ENCODE data around the gene DPY19L1. TPM values are rescaled to one million over a fixed set of nuclear protein-coding genes. Genes with fewer than 3 reads are reported as not detected.
A peak's percentile ranks its signal among the peaks of the same experiment; 100 is the strongest.
"Not testable (repeated sequence)": the region's sequence is repeated elsewhere in the genome, so short reads cannot be mapped to it uniquely, and the experiment has no call there.

DPY19L1 gene
- total and polyA plus RNA-seq, 7 donors: 2.3 to 8.6 (median 3.6) TPM

DNA sequence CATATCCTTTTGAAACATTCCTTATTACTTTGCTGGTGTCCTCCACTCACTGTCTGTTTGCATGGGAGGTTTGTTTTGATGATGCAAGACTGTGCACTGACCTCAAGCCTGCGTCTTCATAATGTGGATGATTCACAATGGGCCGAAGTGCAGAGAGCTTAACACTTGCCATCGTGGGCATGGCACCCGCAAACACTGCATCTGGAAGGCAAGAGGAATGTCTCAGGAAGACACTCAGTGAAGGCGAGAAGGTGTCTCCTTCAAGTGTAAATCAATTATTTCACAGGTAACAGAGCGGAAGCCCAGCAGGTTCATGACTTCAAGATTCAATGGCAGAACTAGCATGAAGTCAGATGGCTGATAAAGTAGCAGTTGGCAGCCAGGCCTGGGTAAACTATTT is 98.1 kb downstream of the DPY19L1 start:
- WGBS, 3 donors: 87 to 91% (median 90%) methylated on average over 6 of the region's 6 CpGs
- intact Hi-C loops (cut with DNase I): no loop called here

DNA sequence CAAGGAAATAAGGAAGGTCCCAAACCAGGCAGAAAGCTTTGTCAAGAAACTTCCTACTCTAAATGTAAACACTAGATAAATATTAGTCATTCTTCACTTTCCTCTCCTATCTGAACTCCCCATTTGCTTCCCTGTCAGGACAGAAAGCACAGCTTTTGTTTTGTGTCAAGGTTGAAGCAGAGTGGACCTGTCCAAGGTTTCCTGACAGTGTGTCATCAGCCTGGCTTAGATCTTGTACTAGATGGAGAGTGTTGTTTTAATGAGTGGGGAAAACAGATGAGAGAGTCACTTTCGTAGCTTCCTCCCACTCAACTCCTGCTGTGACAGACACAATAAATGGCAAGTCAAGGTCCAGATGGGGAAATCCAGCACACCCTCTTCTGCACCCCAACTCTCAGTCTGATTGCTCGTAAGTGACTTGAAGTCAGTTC is 101.5 kb downstream of the DPY19L1 start:
- 79 to 97% (median 97%) methylated on average over 1 to 2 of the region's 2 CpGs for WGBS, 3 donors
- H3K9me3 ChIP-seq; H3K4me3 ChIP-seq; ATAC-seq; H3K27me3 ChIP-seq (ENCODE audit: insufficient read depth in 3 of 3, low read length in 2 of 3); H3K27ac ChIP-seq; intact Hi-C loops (cut with DNase I); H3K4me1 ChIP-seq; DNase-seq: not testable (repeated sequence)
- peaks cover 0 to 11% of the 10 kb centered on the region in 2 donors for H3K36me3 ChIP-seq (ENCODE audit: insufficient read depth in 1 of 2, low read depth in 1 of 2)

More for the DNA sequence above, 98.1 kb downstream of the DPY19L1 start:
- no peak overlapping the region for H3K4me3 ChIP-seq
- ATAC-seq (no peak), DNase-seq (no peak)
- TF ChIP-seq, protein P1, sequence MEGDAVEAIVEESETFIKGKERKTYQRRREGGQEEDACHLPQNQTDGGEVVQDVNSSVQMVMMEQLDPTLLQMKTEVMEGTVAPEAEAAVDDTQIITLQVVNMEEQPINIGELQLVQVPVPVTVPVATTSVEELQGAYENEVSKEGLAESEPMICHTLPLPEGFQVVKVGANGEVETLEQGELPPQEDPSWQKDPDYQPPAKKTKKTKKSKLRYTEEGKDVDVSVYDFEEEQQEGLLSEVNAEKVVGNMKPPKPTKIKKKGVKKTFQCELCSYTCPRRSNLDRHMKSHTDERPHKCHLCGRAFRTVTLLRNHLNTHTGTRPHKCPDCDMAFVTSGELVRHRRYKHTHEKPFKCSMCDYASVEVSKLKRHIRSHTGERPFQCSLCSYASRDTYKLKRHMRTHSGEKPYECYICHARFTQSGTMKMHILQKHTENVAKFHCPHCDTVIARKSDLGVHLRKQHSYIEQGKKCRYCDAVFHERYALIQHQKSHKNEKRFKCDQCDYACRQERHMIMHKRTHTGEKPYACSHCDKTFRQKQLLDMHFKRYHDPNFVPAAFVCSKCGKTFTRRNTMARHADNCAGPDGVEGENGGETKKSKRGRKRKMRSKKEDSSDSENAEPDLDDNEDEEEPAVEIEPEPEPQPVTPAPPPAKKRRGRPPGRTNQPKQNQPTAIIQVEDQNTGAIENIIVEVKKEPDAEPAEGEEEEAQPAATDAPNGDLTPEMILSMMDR (IDR thresholded peaks at IDR 0.05): no peak
- H3K27me3 ChIP-seq (ENCODE audit: insufficient read depth in 3 of 3, low read length in 2 of 3): no peaks in the 10 kb centered on the region
- no peaks in the 10 kb centered on the region for H3K4me1 ChIP-seq
- no peak overlapping the region for H3K27ac ChIP-seq
- no peaks in the 10 kb centered on the region for H3K9me3 ChIP-seq
- peaks cover 0 to 11% of the 10 kb centered on the region in 2 donors for H3K36me3 ChIP-seq (ENCODE audit: insufficient read depth in 1 of 2, low read depth in 1 of 2)

DNA sequence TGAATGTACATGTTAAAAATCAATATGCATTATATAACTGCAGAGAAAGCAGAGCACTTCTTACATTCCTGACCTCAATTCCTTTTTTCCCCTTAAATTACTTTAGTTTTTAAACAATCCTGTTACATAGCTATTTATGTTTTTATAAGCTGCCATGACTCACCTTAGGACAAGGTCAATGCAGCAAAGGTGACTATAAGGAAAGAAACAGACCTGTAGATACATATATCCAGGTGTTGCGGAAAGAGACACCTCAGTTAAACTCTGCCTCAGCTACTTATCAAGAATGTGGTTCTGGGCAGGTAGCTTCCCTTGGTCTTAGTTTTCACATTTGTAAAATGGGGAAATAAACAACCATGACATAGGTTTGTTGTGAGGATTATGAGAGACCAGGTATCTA is 105.5 kb downstream of the DPY19L1 start:
- no peaks in the 10 kb centered on the region for H3K4me1 ChIP-seq
- TF ChIP-seq, protein P1 (IDR thresholded peaks at IDR 0.05): no peak
- H3K4me3 ChIP-seq: no peak overlapping the region
- intact Hi-C loops (cut with DNase I): no loop called here
- no peaks in the 10 kb centered on the region for H3K9me3 ChIP-seq
- H3K27ac ChIP-seq: no peak overlapping the region
- no peak for ATAC-seq
- WGBS, 3 donors: 97% methylated on average over 1 of the region's 1 CpG
- no peaks in the 10 kb centered on the region for H3K36me3 ChIP-seq (ENCODE audit: insufficient read depth in 1 of 2, low read depth in 1 of 2)
- no peaks in the 10 kb centered on the region for H3K27me3 ChIP-seq (ENCODE audit: insufficient read depth in 3 of 3, low read length in 2 of 3)
- DNase-seq: no peak

DNA sequence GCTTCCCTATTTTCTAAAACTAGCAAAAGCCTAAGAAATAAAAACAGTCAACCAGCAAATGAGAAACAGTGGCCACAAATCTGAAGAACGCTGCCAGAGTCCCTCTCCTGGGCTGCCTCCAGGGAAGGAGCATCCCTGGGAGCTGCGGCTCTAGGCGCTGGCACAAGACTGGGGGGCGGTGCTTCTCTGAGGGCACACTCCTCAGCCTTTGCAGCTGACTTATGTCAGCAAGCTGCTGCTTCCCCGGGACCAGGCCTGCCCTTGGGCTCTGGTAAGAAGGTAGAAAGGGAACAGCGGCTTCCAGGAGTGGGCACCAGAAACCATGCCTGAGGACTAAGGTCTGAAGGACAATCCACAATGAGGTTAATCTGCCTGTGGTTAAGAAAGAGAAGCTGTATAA is 107.5 kb downstream of the DPY19L1 start:
- DNase-seq; intact Hi-C loops (cut with DNase I); H3K9me3 ChIP-seq; ATAC-seq; H3K4me1 ChIP-seq; H3K4me3 ChIP-seq; H3K36me3 ChIP-seq (ENCODE audit: insufficient read depth in 1 of 2, low read depth in 1 of 2); H3K27me3 ChIP-seq (ENCODE audit: insufficient read depth in 3 of 3, low read length in 2 of 3); H3K27ac ChIP-seq: not testable (repeated sequence)
- WGBS, 3 donors: 65 to 78% (median 65%) methylated on average over 6 of the region's 6 CpGs

DNA sequence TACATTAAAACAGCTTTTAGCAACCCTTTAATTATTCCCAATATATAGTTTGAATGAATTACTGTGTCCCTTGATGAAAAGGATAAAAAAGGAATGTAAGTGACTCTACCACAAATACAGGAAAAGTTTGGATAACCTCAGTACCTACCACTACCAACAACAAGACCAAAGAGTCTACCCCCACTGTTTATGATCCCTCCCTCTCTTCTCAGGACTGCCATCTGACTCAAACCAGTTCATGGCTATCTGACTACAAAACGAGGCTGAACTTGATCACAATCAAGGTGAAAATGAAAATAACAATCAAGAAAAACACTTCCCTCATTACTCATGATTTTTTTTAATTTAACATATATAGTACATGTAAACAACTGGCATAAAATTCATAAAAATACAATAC is 108.7 kb downstream of the DPY19L1 start:
- DNase-seq: no peak
- no peak for ATAC-seq
- no peak overlapping the region for H3K27ac ChIP-seq
- intact Hi-C loops (cut with DNase I): no loop called here
- TF ChIP-seq, protein P1 (IDR thresholded peaks at IDR 0.05): no peak
- WGBS, 3 donors: 76 to 80% (median 79%) methylated on average over 1 of the region's 1 CpG
- no peaks in the 10 kb centered on the region for H3K4me1 ChIP-seq
- no peaks in the 10 kb centered on the region for H3K27me3 ChIP-seq (ENCODE audit: insufficient read depth in 3 of 3, low read length in 2 of 3)
- H3K4me3 ChIP-seq: no peak overlapping the region
- no peaks in the 10 kb centered on the region for H3K36me3 ChIP-seq (ENCODE audit: insufficient read depth in 1 of 2, low read depth in 1 of 2)
- no peaks in the 10 kb centered on the region for H3K9me3 ChIP-seq

DNA sequence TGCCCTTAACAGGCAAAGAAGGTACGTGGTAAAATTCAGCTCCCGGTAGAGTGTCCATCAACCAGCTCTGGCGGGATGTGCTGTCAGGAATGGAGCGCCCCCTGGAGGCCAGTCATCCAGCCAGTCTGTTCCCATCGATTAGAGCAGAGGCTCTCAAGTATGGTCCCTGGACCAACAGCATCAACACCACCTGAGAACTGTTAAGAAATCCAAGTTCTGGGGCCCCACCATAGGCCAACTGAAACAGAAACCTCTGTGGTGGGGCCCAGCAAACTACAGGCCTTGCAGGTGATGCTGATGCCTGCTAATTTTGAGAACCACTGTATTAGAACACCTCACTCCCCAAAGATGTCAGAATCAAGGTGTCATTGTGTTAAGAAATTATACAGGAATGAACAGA is 109.2 kb downstream of the DPY19L1 start:
- Histone ChIP-seq H3K4me3 (no peak overlapping the region), H3K27ac (no peak overlapping the region), H3K9me3 (no peaks in the 10 kb centered on the region), H3K4me1 (no peaks in the 10 kb centered on the region), H3K27me3 (ENCODE audit: insufficient read depth in 3 of 3, low read length in 2 of 3) (no peaks in the 10 kb centered on the region), H3K36me3 (ENCODE audit: insufficient read depth in 1 of 2, low read depth in 1 of 2) (no peaks in the 10 kb centered on the region)
- ATAC-seq: no peak
- WGBS, 3 donors: 50 to 55% (median 50%) methylated on average over 5 of the region's 5 CpGs
- TF ChIP-seq, protein P1 (IDR thresholded peaks at IDR 0.05): peak; percentile 18
- peak; percentile 16 to 54 for DNase-seq
- intact Hi-C loops (cut with DNase I): no loop called here

DNA sequence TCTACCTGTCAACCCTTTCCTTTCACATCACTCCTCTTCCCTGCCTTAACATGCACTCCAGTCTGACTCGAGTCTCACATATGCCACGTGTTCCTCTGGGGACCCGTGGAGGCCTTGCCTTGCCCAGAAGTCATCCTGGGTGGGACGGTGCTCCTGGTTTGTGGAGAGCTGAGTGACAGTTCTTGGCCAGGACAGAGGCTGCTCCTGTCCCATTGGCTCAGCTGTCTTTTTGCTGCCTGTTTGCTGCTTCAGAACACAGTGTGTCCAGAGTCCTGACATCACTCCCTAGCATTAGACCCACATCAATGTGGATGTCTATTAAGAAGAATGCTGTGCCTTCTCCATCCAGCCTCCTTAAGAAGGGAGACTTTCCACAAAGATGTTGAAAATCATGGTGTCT is 116.8 kb downstream of the DPY19L1 start:
- H3K4me3 ChIP-seq; H3K36me3 ChIP-seq (ENCODE audit: insufficient read depth in 1 of 2, low read depth in 1 of 2); intact Hi-C loops (cut with DNase I); H3K27me3 ChIP-seq (ENCODE audit: insufficient read depth in 3 of 3, low read length in 2 of 3); H3K9me3 ChIP-seq; DNase-seq; ATAC-seq; H3K27ac ChIP-seq; H3K4me1 ChIP-seq: not testable (repeated sequence)
- 79 to 92% (median 84%) methylated on average over 3 to 4 of the region's 4 CpGs for WGBS, 3 donors

DNA sequence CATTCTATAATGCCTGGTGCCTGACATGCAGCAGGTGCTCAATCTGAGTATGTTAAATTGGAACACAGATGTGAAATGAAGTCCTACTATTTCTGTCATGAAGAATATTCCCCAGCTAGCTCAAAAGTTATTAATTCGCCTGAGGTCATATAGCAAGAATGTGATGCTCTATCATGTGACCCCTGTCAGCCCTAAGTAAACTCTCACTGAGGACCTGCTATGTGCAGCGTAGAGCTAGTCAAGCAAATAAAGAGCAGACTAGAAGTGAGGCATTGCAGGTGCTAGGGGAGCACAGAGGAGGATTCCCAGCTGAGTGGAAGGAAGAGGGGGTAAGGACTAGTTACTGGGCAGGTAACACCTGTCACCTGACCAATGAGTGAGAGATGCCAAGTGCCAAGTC is 118.2 kb downstream of the DPY19L1 start:
- ATAC-seq; H3K9me3 ChIP-seq; H3K4me3 ChIP-seq; DNase-seq; intact Hi-C loops (cut with DNase I); H3K4me1 ChIP-seq; H3K27me3 ChIP-seq (ENCODE audit: insufficient read depth in 3 of 3, low read length in 2 of 3); H3K27ac ChIP-seq; H3K36me3 ChIP-seq (ENCODE audit: insufficient read depth in 1 of 2, low read depth in 1 of 2): not testable (repeated sequence)
- 67 to 73% (median 69%) methylated on average over 2 of the region's 2 CpGs for WGBS, 3 donors
